B cell (primary cell): ENCODE results near the gene CSNK1A1. TPM values are rescaled to one million over a fixed set of nuclear protein-coding genes. Genes with fewer than 3 reads are reported as not detected.

Experiments used
- polyA plus RNA-seq: library from polyadenylated mRNA; depleted of rRNA; stranded (reverse); fragments of >200 nt; gene quantifications from 2 replicates; pipeline ENCODE4 v1.2.3, GENCODE V29; 2012
- total RNA-seq, 2 donors: library from RNA; stranded (reverse); fragments of 120-200 nt in 1 of 2; gene quantifications; 1 replicate in 1 of 2; 2 replicates in 1 of 2; pipeline versions ENCODE4 v1.2.3 to v1.2.4, GENCODE V29; 2013 to 2022

Gene CSNK1A1
- total and polyA plus RNA-seq, 2 donors (not counting 1 experiment from before 2014, with no cell fraction given): 45.9 to 168 TPM

Other genes starting within 250 kb of the CSNK1A1 start
- 12.1 and 12.5 TPM in 2 replicates for gene GRPEL2, start 205.9 kb downstream of the CSNK1A1 start, total RNA-seq
- gene GRPEL2, start 205.9 kb downstream of the CSNK1A1 start, polyA plus RNA-seq: 1.1 and 1.4 TPM in 2 replicates
- gene PCYOX1L, start 193.4 kb downstream of the CSNK1A1 start, total RNA-seq: 11.7 and 13.5 TPM in 2 replicates
- gene PCYOX1L, start 193.4 kb downstream of the CSNK1A1 start, polyA plus RNA-seq: 19.4 and 22.0 TPM in 2 replicates
- gene IL17B, start 172.1 kb downstream of the CSNK1A1 start, total RNA-seq: not detected in 2 replicates
- not detected in 2 replicates for gene IL17B, start 172.1 kb downstream of the CSNK1A1 start, polyA plus RNA-seq
- 1.1 and 1.7 TPM in 2 replicates for gene ARHGEF37, start 30.1 kb upstream of the CSNK1A1 start, total RNA-seq
- 0.06 TPM in 2 replicates for gene ARHGEF37, start 30.1 kb upstream of the CSNK1A1 start, polyA plus RNA-seq
- 4.8 and 7.2 TPM in 2 replicates for gene PPARGC1B, start 178.9 kb upstream of the CSNK1A1 start, total RNA-seq
- gene PPARGC1B, start 178.9 kb upstream of the CSNK1A1 start, polyA plus RNA-seq: 2.7 and 3.6 TPM in 2 replicates